GM19395 (cell line): ENCODE results near the gene KLC4.

ENCODE experiments used
- ATAC-seq: cut with Tn5 transposase; IDR thresholded peaks from one replicate; pipeline ENCODE4 v1.9.1; 2021; ENCODE audit warnings: mild to moderate bottlenecking, moderate library complexity; ENCODE audit not compliant: unreplicated experiment

The KLC4 gene

DNA sequence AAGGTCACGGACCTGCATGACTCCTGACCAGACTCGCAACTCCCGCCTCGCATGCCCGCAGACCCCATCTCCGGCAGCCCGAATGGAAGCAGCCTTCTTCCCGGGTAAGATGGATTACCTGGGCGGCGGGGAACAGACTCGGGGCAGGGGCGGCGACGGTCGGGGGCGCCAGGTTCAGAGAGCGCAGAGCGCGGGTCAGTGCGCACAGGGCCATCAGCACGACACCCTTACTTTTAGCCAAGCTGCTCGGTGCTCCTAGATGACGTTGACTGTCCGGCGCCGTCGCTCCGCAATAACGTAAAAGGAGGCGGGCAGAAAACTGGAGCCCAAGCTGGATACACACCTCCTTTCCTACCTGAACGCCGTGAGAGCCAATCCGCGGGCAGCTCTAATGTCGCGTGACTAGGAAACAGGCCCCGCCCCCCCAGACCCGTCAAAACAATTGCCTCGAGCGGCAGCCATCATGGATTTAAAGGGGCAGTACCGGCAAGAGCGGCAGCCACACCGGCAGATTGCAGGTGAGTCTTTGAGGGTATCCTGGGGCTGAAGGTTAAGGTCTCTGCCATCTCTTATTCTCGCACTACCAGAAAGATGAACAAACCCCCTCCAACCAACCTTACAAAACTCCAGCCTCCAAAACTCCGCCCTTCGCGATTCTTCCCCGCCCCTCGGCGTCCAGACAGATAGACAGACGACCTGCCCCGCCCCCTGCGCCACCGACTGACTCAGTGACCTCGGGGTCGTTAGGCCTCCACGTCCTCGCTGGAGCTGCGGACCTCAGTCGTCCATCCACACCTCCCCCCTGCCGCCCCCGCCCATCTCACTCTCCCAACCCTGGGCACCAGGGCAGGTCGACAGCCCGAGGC lies at the start of gene KLC4, which contains the start of gene MRPL2:
TSS of gene KLC4 (plus strand) at position 464 of the 866 bp plus-strand sequence. CDS start 1,705 bp downstream, outside the sequence.
TSS of gene MRPL2 (minus strand) at position 267 of the 866 bp plus-strand sequence. CDS start at position 214, 53 bp downstream.
- ATAC-seq, result peak; percentile 89

GRCh38 chr6:43011207-43011606 lies 48.2 kb upstream of the KLC4 start:
- ATAC-seq, result no peak

DNA sequence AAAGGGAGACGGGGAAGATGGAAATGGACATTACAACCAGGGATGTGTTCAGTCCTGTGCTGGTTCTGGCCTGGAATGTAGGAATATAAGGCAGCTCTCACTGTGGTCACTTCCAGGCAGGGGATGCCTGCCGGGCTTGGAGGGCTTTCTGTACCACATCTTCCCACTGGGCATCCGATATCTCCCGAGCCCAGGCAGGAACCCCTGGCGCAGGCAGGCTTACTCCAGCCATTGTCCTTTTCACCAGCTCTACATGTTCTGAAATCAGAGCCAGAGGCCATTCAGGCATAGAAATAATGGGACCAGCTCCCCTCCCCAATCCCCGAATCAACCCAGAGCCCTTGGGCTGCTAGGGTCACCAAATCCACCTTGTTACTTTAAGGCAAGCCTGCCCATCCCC lies 47.1 kb upstream of the KLC4 start:
- ATAC-seq, result no peak

- ATAC-seq, result peak; percentile 7
These were observed 46.2 kb upstream of the KLC4 start for GRCh38 chr6:43013097-43013842.

DNA sequence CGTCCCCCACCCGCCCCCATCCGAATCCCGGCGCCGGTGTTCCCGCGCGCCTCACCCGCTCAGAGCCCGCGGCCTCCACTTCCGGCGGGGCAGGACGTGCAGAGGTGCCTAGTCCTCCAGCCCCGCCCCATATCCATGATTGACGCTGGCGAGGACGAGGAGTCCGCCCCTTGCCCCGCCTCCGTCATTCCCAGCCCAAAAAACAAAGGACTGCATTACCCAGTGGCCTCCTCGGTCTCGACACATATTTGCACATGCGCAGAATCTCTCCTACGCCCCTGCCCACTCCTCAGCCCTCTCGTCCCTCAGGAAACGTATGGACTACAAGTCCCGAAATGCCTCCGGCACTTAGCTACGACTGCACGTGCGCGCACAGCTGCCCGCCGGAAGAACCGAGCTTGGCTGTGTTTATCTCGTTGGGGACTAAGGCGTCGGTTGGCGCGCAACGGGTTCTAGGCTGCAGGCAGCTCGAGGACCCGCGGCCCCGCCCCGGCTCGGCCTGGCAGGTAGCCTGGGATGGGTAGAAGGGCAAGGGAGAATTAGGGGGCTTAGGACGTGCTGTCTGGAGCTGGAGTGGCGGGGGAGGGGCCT lies 45.5 kb upstream of the KLC4 start, which contains the start of the genes KLHDC3 and MEA1:
TSS of gene KLHDC3 (plus strand) at position 407 of the 591 bp plus-strand sequence. CDS start 2,944 bp downstream, outside the sequence.
TSS of gene MEA1 (minus strand) at position 104 of the 591 bp plus-strand sequence. CDS start 133 bp downstream, outside the sequence.
- peak; percentile 91 for ATAC-seq

DNA sequence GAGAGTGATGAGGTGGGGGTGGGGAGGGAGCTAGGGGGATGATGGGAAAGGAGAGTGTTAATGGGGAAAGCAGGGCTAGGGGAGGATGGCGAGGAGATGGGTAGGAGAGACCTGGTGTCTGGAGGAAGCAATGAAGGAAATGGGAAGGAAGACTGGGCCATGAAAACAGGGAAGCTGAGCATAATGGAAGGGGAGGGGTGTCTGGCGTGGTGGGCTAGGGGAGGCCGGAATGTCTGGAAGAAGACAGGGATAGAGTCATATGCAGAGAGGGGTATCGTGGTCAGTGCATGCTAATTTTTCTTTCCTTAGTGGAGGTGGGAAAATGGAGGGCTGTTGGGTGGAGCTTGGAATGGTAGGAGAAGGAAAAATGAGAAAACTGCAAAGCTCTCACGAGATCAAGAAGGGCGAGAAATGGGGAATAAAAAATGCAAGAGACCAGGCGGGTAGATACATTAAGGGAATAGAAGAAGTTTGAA lies 45.0 kb upstream of the KLC4 start:
- no peak for ATAC-seq

GRCh38 chr6:43016176-43016942 lies 43.1 kb upstream of the KLC4 start:
- ATAC-seq, result no peak

- ATAC-seq, result no peak
These were observed 42.5 kb upstream of the KLC4 start for GRCh38 chr6:43016943-43017334.

DNA sequence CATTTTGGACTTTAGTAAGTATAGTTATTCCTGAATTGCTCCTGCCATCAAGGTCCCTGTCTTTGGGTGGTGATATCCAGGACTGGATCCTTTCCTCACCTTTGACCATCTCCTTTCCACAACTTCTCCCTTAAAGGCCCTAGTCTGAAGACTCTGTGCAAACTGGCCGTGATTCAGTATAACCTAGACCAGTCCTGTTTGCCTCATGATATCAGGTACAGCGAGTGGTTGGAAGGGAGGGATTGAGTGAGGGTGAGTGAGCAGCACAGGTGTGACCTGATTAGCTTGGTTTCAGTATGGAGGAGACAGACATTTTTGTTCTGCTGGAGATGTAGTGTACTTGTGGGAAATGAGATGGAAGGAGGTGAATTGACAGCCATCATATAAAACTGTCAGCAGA lies 40.3 kb upstream of the KLC4 start:
- no peak for ATAC-seq

DNA sequence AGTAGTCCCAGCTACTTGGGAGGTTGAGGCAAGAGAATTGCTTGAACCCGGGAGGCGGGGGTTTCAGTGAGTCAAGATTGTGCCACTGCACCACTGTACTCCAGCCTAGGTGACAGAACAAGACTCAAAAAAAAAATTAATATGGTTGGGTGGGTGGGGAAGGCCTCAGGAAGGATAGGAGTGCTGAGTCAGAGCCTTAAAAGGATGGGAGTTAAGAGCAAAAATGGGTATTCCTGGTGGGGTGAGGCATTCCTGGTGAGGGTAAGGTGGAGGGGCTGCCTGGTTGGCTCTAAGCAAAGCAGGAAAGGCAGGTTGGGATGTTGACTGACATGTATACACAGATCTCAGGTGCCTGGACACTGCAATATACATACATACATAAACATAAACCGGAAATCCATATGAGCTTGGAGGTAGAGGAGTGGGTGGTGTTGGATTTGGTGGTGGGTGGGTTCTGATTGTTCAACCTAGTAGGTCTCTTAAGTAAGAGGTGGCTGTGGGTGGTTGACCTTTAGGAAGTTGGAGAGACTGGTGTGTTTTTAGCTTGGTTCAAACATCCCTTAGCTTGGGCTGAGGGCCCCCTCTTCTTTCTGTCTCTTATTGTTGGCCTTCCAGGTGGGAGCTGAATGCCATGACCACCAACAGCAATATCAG lies 39.3 kb upstream of the KLC4 start:
- ATAC-seq, result no peak

DNA sequence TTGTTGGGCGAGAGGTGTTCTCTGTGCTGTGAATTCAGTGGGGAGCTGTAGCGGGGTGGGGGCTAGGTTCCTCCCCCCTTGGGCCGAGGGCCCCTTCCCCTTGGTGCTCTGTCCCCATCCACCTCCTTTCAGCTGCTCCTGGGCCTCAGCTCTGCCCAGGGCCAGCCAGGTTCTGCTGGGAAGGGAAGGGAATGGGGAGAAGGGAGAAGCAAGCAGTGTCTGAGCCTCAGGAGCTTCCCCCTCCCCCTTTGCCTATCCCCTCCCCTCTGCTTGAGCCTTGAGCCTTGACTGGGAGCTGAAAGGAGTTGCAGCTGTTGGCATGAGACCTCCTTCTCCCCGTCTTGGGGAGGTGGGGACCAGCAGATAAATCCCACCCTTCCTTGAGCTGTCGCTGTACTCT lies 38.6 kb upstream of the KLC4 start:
- no peak for ATAC-seq

GRCh38 chr6:43021270-43022047 lies 38.0 kb upstream of the KLC4 start, which contains the start of gene RRP36:
Gene RRP36 (plus strand): TSS chr6:43021623. CDS start chr6:43021655, 32 bp downstream.
- peak; percentile 82 for ATAC-seq

DNA sequence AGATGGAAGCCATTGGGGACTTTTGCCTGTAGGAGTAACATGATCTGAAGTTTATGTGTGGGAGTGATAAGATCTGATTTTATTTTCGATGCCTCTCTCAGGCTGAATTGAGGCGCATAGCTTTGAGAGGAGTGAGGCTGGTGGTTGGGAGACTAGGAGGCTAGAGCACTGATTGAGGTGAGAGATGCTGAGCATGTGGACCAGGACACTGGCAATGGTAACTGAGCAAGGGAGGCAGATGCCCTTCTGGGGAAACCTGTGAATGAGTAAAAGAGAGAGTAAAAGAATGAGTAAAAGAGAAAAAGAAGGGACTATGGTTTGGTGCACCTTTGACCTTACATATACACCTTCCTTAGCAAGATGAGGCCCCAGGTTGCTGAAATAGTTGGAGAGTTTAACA lies 35.0 kb upstream of the KLC4 start:
- no peak for ATAC-seq

- no peak for ATAC-seq
These were observed 33.1 kb upstream of the KLC4 start for GRCh38 chr6:43026365-43026764.

- ATAC-seq, result no peak
These were observed 30.3 kb upstream of the KLC4 start for GRCh38 chr6:43029120-43029519.

- no peak for ATAC-seq
These were observed 27.1 kb upstream of the KLC4 start for GRCh38 chr6:43032326-43032725.

DNA sequence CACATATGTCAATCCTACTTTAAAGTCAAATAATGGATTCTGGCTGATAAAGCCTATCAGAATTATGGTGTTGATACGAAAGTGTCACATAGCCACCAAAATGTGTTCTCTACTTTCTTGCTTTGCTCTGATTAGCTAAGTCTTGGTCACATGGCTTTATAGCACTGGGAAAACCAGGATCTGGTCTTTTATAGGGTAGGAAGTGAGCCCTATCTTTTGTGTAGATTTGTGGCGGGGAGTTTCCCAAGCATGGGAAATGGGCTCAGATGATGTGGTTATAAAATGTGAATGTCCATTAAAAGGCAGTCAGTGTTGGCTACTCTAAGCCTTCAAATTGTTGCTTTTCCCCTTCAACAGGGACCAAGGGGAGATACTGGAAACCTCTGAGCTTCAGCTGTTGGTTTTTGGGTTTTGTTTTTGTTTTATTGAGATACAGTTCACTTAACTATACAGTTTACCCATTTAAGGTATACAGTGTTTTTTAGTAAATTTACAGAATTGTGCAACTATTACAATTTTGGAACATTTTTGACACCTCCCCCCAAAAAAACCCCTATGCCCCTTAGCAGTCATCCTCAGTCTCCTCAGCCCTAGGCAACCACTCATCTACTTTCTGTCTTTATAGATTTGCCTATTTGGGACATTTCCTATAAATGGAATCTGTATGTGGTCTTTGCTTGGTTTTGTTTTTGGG lies 25.8 kb upstream of the KLC4 start:
- ATAC-seq, result no peak

DNA sequence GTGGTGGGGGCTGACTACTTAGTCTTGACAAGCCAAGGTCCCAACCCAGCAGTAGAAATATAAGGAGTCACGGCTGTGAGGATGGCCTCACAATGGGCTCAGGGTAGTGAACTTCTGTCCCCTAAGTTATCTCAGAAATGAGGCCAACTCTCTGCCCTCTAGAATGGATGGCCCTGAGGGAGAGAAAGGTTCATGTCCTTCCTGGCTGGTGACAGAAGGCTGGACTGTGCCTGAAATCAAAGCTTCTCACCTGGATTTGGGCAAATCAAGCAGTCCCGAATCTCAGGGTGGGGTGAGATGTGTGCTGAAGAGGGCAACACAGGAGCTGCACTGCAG lies 25.3 kb upstream of the KLC4 start:
- ATAC-seq, result no peak
